K562 (cell line): Measurements from ENCODE around the gene BBC3. TPM values are rescaled to one million over a fixed set of nuclear protein-coding genes. Genes with fewer than 3 reads are reported as not detected.

Source experiments
- BACH1 ChIP-seq: fragments of 200-800 bp; sonication (Bioruptor generic); IDR thresholded peaks from 2 replicates; pipeline ENCODE4 v1.6.1; 2016; ENCODE audit warnings: missing genetic modification characterization, missing compliant biosample characterization
- CBFB ChIP-seq: sonication (generic); formaldehyde crosslinking; IDR thresholded peaks from 2 replicates; pipeline ENCODE4 v1.4.0; 2020; ENCODE audit warnings: mild to moderate bottlenecking, missing genetic modification reagents
- ELF4 ChIP-seq: fragments of 450-650 bp; formaldehyde crosslinking; IDR thresholded peaks from 2 replicates; pipeline ENCODE4 v1.4.0; 2022; ENCODE audit warnings: missing genetic modification characterization
- HLTF ChIP-seq: fragments of 450-650 bp; IDR thresholded peaks from 2 replicates; pipeline ENCODE4 v1.6.1; 2016
- L3MBTL2 ChIP-seq: fragments of 450-650 bp; IDR thresholded peaks from 2 replicates; pipeline ENCODE4 v1.6.1; 2016; ENCODE audit warnings: mild to moderate bottlenecking, moderate library complexity
- NFYB ChIP-seq: IDR thresholded peaks from 2 replicates; pipeline ENCODE4 v1.6.1; 2011; ENCODE audit warnings: mild to moderate bottlenecking, moderate library complexity; ENCODE audit not compliant: insufficient read length; ENCODE audit errors: extremely low read depth
- NR2C2 ChIP-seq, 2 experiments: fragments of 200-800 bp in 1 of 2; sonication (Bioruptor generic) in 1 of 2; sonication (generic) in 1 of 2; formaldehyde crosslinking in 1 of 2; IDR thresholded peaks; 2 replicates each; pipeline versions ENCODE4 v1.6.1 to v1.8.0; 2016 to 2022; ENCODE audit warnings: mild to moderate bottlenecking in 1 of 2, missing compliant biosample characterization in 1 of 2, missing genetic modification characterization in 1 of 2, missing genetic modification reagents in 1 of 2
- SMARCB1 ChIP-seq: IDR thresholded peaks from 2 replicates; pipeline ENCODE4 v1.6.1; 2011; ENCODE audit warnings: improper control_type of control experiment, low read depth; ENCODE audit not compliant: insufficient read length
- ZNF197 ChIP-seq: fragments of 200-800 bp; sonication (Bioruptor generic); IDR thresholded peaks from 2 replicates; pipeline ENCODE4 v1.6.1; 2016; ENCODE audit warnings: low read depth, missing genetic modification characterization, missing compliant biosample characterization
- ZNF274 ChIP-seq: IDR thresholded peaks from 2 replicates; pipeline ENCODE4 v1.6.1; 2011; ENCODE audit warnings: low read depth, mild to moderate bottlenecking, low read length, moderate library complexity, borderline replicate concordance
- polyA plus RNA-seq, 8 experiments: library from polyadenylated mRNA; depleted of rRNA in 4 of 8; stranded (reverse) in 5 of 8; unstranded in 3 of 8; fragments of >200 nt; fragmentation: Nextera tagmentation in 2 of 8; fragmentation: Illumina TruSeq in 1 of 8; extraction: Ambion mirVana in 2 of 8; extraction: Trizol in 1 of 8; gene quantifications; 2 replicates each; pipeline versions ENCODE4 v1.2.1 to v1.2.3, GENCODE V29; 2011 to 2014; ENCODE audit warnings: inconsistent platforms in 1 of 8, missing spikeins in 1 of 8
- total RNA-seq, 7 experiments: library from RNA; depleted of rRNA in 6 of 7; stranded (reverse); fragments of >200 nt in 6 of 7; fragmentation: Illumina TruSeq in 2 of 7; extraction: Trizol in 2 of 7; gene quantifications; 2 replicates each; pipeline versions ENCODE4 v1.2.1 to v1.2.3, GENCODE V29; 2011 to 2021; ENCODE audit warnings: low replicate concordance in 1 of 7
- TF ChIP-seq, protein P1 (sequence below), 2 experiments: fragments of 450-650 bp; IDR thresholded peaks; 2 replicates each; pipeline ENCODE4 v1.6.1; 2018; ENCODE audit warnings: mild to moderate bottlenecking in 2 of 2, low read depth in 1 of 2; ENCODE audit not compliant: partially characterized antibody in 2 of 2
- TF ChIP-seq, protein P2 (sequence below), 2 experiments: fragments of 450-650 bp; conservative IDR thresholded peaks; 2 replicates each; pipeline ENCODE4 v1.6.1; 2017; ENCODE audit warnings: mild to moderate bottlenecking in 2 of 2, moderate library complexity in 2 of 2
- TF ChIP-seq, protein P3 (sequence below): IDR thresholded peaks from 2 replicates; pipeline ENCODE4 v1.6.1; 2016; ENCODE audit warnings: missing genetic modification characterization, missing compliant biosample characterization
- TF ChIP-seq, protein P4 (sequence below): sonication (generic); formaldehyde crosslinking; IDR thresholded peaks from 2 replicates; pipeline ENCODE4 v1.8.0; 2023; ENCODE audit warnings: mild to moderate bottlenecking, missing genetic modification reagents

The BBC3 gene
- total and polyA plus RNA-seq, 9 of the 15 experiments (the other 6 are each of a cell fraction or from before 2014, with no cell fraction given): 0.15 to 30.7 (median 4.8) TPM

DNA sequence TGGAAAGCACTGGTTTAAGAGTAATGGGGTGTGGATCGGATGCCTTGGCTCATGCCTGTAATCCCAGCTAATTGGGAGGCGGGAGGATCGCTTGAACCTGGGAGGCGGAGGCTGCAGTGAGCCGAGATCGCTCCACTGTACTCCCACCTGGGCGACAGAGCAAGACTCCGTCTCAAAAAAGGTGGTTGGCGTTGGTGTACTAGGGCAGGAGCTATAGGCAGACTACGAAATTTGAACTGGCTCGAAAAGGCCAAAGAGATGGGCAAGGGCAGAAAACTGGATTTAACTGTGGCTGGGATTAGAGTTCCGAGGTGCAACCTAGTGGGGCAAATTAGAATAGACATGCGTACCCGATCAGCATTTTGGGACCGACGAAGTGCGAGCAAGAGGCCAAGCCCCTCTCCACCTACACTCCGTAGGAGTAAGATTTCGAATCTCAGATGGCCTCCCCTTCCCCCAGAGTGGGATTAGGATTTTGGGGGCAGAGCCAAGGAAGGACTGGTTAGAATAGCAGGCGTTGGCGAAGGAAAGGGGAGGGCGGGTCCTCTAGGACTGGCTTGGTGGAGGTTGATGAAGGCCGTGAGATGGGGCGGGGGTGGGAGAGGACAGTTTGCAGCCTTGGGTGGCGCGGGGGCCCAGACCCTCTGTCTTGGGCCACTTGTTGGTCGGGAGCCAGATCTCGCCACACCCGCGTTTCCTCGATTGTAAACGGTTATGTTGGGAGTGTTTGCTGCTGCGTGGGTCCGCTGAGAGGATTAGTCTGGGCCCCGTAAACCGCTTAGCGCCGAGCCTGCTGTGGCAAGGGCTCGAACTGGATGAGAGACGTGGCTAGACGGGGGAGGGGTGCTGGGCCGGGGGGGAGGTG lies 41.7 kb upstream of the BBC3 start (continued):
- TF ChIP-seq, protein P1, sequence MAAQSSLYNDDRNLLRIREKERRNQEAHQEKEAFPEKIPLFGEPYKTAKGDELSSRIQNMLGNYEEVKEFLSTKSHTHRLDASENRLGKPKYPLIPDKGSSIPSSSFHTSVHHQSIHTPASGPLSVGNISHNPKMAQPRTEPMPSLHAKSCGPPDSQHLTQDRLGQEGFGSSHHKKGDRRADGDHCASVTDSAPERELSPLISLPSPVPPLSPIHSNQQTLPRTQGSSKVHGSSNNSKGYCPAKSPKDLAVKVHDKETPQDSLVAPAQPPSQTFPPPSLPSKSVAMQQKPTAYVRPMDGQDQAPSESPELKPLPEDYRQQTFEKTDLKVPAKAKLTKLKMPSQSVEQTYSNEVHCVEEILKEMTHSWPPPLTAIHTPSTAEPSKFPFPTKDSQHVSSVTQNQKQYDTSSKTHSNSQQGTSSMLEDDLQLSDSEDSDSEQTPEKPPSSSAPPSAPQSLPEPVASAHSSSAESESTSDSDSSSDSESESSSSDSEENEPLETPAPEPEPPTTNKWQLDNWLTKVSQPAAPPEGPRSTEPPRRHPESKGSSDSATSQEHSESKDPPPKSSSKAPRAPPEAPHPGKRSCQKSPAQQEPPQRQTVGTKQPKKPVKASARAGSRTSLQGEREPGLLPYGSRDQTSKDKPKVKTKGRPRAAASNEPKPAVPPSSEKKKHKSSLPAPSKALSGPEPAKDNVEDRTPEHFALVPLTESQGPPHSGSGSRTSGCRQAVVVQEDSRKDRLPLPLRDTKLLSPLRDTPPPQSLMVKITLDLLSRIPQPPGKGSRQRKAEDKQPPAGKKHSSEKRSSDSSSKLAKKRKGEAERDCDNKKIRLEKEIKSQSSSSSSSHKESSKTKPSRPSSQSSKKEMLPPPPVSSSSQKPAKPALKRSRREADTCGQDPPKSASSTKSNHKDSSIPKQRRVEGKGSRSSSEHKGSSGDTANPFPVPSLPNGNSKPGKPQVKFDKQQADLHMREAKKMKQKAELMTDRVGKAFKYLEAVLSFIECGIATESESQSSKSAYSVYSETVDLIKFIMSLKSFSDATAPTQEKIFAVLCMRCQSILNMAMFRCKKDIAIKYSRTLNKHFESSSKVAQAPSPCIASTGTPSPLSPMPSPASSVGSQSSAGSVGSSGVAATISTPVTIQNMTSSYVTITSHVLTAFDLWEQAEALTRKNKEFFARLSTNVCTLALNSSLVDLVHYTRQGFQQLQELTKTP (IDR thresholded peaks at IDR 0.05; ENCODE audit: low read depth in 1 of 2, partially characterized antibody in 2 of 2): peak in 1 of 2 experiments; percentile 18
- TF ChIP-seq ZNF197: no peak
- no peak for TF ChIP-seq SMARCB1
- TF ChIP-seq NFYB: no peak
- no peak for TF ChIP-seq L3MBTL2
- TF ChIP-seq HLTF: no peak
- TF ChIP-seq, protein P2, sequence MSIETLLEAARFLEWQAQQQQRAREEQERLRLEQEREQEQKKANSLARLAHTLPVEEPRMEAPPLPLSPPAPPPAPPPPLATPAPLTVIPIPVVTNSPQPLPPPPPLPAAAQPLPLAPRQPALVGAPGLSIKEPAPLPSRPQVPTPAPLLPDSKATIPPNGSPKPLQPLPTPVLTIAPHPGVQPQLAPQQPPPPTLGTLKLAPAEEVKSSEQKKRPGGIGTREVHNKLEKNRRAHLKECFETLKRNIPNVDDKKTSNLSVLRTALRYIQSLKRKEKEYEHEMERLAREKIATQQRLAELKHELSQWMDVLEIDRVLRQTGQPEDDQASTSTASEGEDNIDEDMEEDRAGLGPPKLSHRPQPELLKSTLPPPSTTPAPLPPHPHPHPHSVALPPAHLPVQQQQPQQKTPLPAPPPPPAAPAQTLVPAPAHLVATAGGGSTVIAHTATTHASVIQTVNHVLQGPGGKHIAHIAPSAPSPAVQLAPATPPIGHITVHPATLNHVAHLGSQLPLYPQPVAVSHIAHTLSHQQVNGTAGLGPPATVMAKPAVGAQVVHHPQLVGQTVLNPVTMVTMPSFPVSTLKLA (conservative IDR thresholded peaks at IDR 0.05): no peak
- no peak for TF ChIP-seq NR2C2 (CRISPR knock-in tag; IDR thresholded peaks at IDR 0.05)
- no peak for TF ChIP-seq NR2C2 (tag; IDR thresholded peaks at IDR 0.05)
- TF ChIP-seq, protein P3, sequence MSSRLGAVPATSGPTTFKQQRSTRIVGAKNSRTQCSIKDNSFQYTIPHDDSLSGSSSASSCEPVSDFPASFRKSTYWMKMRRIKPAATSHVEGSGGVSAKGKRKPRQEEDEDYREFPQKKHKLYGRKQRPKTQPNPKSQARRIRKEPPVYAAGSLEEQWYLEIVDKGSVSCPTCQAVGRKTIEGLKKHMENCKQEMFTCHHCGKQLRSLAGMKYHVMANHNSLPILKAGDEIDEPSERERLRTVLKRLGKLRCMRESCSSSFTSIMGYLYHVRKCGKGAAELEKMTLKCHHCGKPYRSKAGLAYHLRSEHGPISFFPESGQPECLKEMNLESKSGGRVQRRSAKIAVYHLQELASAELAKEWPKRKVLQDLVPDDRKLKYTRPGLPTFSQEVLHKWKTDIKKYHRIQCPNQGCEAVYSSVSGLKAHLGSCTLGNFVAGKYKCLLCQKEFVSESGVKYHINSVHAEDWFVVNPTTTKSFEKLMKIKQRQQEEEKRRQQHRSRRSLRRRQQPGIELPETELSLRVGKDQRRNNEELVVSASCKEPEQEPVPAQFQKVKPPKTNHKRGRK (tag): no peak
- 0 out of 2 replicates have a peak, but pooled peaks have one; percentile 17 for TF ChIP-seq BACH1
- no peak for TF ChIP-seq CBFB
- TF ChIP-seq ZNF274: no peak
- TF ChIP-seq, protein P4, sequence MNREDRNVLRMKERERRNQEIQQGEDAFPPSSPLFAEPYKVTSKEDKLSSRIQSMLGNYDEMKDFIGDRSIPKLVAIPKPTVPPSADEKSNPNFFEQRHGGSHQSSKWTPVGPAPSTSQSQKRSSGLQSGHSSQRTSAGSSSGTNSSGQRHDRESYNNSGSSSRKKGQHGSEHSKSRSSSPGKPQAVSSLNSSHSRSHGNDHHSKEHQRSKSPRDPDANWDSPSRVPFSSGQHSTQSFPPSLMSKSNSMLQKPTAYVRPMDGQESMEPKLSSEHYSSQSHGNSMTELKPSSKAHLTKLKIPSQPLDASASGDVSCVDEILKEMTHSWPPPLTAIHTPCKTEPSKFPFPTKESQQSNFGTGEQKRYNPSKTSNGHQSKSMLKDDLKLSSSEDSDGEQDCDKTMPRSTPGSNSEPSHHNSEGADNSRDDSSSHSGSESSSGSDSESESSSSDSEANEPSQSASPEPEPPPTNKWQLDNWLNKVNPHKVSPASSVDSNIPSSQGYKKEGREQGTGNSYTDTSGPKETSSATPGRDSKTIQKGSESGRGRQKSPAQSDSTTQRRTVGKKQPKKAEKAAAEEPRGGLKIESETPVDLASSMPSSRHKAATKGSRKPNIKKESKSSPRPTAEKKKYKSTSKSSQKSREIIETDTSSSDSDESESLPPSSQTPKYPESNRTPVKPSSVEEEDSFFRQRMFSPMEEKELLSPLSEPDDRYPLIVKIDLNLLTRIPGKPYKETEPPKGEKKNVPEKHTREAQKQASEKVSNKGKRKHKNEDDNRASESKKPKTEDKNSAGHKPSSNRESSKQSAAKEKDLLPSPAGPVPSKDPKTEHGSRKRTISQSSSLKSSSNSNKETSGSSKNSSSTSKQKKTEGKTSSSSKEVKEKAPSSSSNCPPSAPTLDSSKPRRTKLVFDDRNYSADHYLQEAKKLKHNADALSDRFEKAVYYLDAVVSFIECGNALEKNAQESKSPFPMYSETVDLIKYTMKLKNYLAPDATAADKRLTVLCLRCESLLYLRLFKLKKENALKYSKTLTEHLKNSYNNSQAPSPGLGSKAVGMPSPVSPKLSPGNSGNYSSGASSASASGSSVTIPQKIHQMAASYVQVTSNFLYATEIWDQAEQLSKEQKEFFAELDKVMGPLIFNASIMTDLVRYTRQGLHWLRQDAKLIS: no peak; the same call in 1 of the 2 replicates
- no peak for TF ChIP-seq ELF4 (CRISPR knock-in tag)
